GM18526 (cell line): ENCODE data around the gene CCDC7.

Experiments
- POLR2A ChIP-seq: IDR thresholded peaks from 3 replicates; pipeline ENCODE4 v1.6.1; 2011; ENCODE audit not compliant: insufficient read length; ENCODE audit errors: extremely low read depth

CCDC7 gene

DNA sequence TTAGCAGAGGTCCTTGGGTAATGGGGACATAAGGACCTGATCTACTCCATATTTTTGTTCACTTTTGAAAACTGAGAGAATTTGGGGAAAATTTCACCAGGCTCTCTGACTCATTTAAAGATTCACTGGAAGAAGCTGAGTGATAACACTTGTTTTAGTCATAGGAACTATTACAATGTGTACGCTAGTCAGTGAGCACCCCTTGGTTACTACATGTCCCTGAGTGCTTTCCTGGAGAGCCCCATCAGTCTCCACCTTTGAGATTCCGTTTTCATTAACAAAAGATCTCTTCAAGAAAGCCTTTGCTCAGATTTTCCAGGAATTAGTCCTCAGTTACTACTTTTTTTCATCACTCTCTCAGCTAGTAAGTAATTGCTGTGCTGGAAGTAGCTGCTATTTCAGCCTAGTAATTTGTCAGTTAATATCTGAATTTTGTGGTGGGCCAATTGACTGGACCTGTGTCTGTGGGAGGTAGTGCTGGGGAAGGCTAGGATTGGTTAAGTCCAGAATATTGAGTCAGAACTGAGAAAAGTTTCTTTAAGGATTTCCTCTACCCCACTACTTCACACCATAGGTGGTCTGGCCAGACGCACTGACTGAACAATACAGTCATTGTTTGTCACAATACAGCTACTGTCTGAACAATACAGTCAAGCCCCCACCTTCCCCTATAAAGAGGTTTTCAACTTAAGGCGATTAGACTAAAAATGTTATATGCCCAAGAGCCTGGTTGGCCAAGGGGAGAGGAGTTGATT is 235.0 kb downstream of the CCDC7 start:
- no peak for TF ChIP-seq POLR2A

DNA sequence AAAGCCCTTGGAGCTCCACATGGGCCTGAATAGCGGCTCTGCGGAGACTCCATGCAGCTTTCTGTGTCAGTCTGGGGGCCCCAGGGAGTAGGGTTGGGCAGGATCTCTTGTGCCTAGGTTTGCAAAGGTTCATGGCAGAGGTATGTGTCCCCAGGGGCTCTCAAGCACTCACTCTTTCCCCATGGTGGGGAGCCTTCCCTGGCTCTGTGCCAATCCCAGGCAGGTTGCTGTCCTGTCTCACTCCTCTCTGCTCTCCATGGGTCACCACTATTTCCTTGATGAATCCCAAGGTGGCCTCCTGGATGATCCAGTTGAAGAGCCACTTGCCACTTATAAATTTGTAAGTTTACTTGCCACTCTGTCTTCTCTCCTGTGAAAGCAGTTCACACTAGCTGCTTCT is 238.4 kb downstream of the CCDC7 start:
- TF ChIP-seq POLR2A = no peak

DNA sequence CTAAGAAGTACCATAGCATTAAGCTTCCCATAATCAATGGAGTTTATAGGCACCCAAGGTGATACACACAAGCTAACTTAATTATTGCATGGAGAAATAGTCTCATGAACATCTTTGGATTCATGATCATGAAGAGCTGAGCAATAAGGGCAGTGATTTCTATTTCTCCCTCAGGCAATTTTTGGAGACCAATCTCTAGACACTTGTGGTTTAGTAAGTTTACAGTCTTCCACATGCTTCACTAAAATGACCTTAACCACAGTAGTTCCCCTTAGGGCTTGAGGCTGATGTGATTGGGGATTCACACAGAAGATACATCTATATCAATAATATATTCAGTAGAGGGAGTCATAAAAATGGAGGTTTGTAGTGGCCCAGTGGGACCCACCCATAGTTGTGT is 241.2 kb downstream of the CCDC7 start:
- TF ChIP-seq POLR2A = no peak

DNA sequence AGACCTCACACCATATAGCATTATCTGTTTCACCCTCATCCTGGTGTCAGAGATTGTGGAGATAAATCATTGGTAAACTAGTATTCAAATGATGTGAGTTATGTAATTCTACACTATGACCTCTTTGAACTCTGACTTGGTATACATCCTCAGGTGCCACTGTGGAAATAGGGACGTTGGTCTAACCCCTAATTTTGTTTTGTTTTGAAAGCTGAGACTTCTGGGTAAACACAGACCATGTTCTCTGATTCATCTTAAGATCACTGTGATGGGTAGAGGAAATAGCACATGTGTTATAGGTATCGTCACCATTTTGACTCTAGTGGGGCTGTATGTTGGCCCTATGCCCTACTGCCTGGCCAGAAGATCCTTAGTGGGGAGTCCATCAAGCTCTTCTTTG is 241.6 kb downstream of the CCDC7 start:
- TF ChIP-seq POLR2A = no peak

DNA sequence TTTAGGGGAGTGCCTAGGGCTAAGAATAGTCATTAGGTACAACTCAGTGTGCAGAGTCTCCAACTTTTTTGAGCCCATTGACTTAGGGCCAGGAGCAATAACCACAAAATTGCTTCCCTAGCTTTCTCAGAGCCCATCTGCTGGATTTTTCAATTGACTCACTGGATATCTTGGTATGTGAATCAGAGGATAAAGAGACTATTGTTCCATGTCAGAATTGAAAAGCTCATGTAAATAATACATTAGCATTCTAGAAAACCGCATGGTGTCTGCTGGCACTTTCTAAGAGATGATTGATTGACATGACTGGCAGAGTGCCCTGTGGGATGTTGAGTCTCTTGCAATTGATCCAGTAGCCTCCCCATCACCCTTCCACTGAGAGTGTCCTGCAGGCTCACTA is 246.2 kb downstream of the CCDC7 start:
- TF ChIP-seq POLR2A = no peak

DNA sequence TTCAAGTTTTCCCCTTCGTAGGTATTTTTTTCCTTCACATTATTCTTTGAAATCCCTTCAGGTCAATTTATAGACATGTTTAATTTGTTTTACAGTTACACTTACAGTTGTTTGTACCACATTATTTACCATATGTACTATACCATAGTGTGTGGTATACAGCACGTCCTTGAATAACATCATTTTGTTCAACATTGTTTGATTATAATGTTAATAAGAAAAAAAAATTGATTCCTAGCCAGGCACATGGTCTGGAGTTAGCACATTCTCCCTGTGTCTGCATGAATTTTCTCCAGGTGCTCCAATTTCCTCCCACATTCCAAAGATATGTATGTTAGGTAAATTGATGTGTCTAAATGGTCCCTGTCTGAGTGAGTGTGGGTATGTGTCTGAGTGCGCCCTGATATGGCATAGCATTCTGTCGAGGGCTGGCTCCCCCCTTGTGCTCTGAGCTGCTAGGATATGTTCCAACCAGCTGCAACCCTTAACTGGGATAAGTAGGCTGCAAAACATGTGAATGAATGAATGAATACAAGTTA is 247.6 kb downstream of the CCDC7 start:
- TF ChIP-seq POLR2A = no peak

DNA sequence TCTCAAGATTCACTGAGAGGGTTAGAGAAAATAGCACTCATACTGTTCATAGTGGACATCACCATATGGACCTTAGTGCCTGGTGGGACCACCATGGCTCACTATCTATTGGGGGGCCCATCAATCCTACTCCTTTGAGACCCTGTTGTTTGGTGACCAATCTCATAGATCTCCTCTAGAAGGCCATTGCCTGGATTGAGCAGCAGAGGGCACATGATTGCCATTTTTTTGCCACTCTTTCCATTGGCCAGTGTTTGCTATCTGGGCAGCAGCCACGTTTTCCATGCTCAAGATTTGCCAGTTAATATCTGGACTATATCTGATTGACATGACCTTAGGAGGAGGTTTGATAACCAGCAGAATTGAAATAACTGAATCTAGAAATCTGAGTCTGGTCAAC is 267.6 kb downstream of the CCDC7 start:
- TF ChIP-seq POLR2A = no peak

DNA sequence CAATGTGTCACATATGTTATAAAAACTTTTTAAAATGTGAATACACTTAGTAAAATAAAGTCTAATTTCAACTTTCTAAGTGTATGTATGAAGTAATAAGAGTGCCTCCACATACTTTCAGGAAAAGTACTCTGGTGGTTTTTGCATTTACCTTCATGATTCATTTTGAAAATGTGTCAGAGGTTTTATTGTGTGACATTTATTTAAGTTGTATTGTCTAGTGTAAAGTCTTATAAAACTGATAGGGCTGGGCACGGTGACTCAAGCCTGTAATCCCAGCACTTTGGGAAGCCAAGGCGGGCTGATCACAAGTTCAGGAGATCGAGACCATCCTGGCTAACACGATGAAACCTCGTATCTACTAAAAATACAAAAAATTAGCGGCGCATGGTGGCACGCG is 285.6 kb downstream of the CCDC7 start:
- TF ChIP-seq POLR2A = no peak

DNA sequence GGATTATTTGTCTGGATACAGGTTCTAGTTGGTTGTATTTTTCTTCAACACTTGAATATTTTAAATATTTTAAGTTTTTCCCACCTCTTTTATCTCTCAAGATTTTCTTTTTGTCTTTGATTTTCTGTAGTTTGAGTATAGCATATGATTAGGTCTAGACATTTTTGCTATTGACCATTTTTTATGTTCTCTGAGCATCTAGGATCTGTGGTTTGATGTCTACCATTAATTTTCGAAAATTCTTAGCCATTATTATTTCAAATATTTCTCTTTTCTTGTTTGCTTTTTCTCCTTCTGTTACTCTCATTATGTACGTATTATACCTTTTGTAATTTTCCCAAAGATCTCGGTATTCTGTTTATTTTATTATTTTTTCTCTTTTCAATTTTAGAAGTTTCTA is 293.0 kb downstream of the CCDC7 start:
- no peak for TF ChIP-seq POLR2A

DNA sequence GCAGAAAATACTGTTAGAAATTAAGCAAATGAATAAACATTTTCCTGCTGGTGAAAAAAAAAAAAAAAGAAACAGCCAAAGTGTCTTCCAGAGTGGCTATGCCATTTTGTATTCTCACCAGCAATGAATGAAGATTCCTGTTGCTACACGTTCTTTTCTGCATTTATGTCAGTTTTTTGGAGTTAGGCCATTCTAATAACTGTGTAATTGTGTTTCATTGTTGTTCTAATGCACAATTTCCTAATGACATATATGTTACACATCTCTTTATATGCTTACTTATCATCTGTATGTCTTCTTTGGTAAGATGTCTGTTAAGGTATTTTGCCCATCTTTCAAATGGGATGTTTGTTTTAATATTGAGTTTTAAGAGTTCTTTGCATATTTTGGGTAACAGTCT is 298.4 kb downstream of the CCDC7 start:
- TF ChIP-seq POLR2A = no peak

DNA sequence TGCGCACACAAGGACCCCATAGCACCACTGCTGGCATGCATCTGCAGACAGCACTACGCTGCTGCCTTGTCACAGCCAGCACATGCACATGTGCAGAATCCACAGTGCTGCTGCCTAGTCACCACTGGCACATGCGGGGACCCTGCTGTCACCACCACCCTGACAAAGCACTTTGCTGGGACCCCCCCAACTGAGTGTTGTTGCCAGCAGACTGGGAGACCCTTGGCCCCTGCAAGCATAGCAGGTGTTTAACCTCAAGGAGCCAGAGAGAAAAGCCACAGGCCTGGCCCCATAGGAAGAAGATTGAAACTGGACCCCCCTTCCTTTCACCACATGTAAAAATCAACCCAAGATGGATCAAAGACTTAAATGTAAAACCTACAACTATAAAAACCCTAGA is 300.9 kb downstream of the CCDC7 start:
- no peak for TF ChIP-seq POLR2A

DNA sequence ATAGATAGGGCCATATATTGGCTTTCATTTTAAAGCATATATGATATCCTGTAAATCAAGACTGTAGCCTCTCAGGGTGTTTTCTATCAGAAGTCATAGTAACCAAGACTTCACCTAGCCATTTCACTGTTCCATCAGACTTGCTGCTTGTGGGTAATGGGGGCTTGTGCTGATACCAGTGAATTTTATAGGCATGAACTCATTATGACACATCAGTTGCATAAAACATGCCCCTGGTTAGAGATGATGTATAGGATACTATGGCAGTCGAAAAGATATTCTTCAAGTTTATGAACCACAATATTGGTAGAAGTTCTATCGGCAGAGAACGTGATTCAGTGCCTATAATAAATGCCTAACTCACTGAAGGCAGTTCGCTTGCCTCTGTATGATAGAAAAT is 305.6 kb downstream of the CCDC7 start:
- no peak for TF ChIP-seq POLR2A

DNA sequence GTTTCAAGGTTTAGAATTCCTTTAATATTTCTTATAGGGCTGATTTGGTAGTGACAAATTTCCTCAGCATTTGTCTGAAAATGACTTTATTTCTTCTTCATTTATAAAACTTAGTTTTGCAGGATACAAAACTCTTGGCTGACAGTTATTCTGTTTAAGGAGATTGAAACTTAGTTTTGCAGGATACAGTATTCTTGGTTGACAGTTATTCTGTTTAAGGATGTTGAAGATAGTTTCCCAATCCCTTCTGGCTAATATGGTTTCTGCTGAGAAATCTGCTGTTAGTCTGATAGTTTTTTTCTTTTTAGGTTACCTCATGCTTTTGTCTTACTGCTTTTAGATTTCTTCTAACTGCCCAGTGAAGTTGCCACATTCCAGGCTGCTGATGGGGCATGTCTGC is 325.3 kb downstream of the CCDC7 start:
- no peak for TF ChIP-seq POLR2A

DNA sequence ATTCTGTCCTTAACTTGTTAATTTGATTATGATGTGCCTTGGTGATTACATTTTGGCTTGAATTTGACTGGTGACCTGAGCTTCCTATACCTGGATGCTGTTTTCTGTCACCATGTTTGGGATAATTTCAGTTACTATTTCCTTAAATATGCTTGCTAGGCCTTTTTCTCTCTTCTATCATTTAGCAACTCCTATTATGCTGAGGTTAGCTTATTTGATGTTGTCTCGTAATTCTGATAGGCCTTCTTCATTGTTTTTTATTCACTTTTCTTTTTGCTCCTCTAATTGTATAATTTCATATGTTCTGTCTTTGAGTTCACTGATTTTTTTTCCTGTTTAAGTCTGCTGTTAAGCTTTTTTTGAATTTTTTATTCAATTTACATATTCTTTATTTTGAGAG is 327.2 kb downstream of the CCDC7 start:
- no peak for TF ChIP-seq POLR2A

DNA sequence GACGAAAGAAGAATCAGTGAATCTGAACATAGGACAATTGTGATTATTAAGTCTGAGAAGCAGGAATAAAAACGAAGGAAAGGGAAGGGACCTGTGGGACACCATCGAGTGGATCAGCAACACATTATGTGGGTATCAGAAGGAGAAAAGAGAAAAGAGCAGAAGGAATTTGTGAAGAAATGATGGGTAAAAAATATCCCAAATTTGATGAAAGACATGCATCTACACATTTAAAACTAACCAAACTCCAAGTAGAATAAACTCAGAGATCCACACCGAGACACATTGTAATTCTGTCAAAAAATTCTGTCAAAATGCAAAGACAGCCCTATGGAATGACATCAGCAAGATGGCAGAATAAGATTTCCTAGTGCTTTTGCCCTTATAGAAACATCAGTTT is 341.0 kb downstream of the CCDC7 start:
- TF ChIP-seq POLR2A = no peak

DNA sequence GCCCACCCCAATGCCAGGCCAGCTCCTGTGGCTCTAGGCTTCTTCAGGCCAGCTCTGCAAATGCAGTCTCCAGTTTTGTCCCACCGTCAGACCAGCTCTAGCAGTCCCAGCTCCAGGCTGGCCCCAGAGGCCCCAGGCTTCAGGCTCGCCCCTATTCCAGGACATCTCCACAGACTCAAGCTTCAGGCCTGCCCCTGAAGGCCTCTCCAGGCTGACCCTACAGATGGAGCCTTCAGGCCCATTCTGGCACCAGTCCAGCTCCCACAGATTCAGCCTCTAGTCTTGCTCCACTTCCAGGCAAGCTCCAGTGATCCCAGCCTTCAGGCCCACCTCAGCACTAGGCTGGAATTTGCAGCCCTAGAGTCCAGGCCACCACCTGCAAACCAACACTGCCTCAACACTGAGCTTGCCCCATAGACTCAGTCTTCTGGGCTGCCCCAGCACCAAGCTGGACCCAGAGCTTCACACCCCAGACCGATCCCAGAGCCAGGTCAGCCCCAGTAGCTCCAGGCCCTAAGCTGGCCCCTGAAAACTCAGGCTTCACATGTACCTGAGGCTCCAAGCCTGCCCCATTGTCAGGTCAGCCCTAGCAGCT is 341.8 kb downstream of the CCDC7 start:
- no peak for TF ChIP-seq POLR2A

DNA sequence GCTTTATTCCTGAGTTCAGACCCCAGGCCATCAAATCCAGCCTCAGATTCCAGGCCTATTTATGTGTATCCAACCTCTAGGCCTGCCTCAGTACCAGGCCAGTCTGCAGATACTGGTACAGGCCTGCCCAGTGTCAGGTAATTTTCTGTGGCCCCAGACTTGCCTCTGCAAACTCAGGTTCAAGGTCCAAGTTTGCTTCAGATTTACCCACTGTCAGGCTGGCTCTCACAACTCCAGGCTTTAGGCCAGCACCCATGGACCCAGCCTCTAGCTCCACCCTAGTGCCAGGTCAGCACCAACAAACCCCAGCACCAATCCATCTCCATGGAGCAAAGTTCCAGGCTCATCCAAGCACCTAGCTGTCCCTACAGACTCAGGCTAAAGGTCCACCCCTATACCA is 342.4 kb downstream of the CCDC7 start:
- no peak for TF ChIP-seq POLR2A
